HG03280 (cell line): ENCODE measurements around the gene TNFRSF13B.
"Not testable (repeated sequence)": the region's sequence is repeated elsewhere in the genome, so short reads cannot be mapped to it uniquely, and the experiment has no call there.

Experiments
- ATAC-seq: cut with Tn5 transposase; IDR thresholded peaks from one replicate; pipeline ENCODE4 v1.9.1; 2021; ENCODE audit warnings: mild to moderate bottlenecking, moderate library complexity; ENCODE audit not compliant: unreplicated experiment

Gene TNFRSF13B

DNA sequence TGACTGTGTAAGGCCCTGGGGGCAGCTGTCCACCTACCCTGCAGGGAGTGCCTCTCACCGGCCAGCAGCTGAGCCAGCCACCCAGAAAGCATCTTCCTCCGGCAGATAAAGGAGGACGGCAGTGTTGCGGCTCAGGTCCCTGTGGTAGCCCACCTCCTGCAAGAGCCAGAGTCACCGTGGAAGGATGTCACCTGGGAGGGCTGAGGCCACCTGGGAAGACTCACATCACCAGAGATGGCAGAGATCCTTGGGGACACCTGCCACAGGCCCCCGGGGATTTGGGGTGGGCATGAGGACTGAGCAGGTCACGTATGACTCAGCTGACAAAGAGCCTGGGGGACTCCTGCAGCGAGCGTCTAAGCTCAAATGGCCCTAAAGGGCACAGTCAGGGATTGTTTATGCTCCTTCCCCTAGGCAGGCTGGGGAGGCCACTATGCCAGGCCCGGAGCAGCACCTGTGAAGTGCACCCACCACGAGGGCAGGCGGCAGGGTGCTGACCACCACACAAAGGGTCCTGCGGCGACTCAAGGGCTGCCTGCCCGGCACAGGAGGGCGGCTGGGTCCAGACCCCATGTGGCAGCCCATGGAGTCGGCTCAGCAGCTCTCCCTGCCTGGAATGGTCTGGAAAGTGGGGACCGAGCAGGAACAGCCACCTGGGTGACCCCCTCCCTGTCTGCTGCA, 44.1 kb downstream of the TNFRSF13B start:
- ATAC-seq = no peak

DNA sequence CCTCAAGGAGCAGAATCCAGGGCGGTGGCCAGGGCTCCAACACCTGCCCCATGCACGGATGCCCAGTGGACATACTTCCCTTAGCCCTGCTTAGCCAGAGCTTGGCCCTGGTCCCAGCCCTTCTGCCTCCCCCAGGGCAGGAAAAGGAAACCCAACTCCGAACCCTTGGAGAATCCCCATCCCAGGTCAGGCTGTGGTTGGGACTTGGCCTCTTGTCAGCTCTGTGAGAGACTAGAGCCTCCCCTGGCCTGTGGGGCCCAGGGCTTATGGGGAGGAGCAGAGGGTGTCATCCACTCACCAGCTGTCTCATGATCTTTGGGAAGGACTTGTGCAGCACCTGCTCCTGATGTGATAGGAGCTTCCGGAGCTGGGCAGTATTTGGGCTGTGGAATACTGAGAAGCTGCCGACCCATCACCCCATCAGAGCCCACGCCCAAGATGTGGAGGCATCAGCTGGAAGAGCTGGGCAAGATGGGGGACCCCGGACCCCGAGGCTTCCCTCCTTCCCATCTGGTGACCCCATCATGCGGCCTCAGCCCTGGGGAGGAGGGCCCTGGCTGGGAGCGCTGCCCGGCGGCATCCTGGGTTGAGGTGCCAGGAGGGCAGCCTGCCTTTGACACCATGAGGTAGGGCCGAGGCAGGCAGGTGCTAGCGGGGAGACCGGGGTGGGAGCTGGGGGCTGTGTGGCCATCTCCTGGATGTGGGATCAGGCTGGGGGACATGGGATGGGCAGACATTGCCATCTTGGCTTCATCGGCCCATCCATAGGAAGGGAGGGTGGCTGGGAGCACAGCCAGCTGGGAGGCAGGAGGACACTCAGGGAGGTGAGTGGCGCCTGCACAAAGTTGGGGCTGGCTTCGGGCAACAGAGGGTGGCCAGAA, 45.1 kb downstream of the TNFRSF13B start:
- ATAC-seq = no peak

DNA sequence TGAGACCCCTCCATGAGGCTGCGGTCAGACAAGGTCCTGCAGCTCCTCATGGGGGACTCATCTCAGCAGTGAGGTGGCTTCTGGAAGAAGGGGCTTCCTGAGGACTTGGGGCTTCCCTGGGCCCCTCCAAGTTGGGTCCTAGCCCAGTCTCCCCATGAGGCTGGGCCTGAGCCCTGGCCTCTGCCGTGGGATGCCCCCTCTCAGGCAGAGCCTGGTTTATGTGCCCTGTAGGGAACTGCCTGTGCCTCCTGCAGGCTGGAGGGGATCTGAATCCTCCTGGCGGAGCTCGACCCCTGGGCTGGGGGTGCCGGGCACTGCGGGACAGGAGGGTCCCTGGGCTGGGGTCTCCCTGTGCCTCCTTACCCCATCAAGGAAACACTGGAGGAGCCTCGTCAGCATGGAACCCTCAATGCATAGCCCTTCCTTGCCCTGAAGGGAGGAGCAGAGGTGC, 45.8 kb downstream of the TNFRSF13B start:
- no peak for ATAC-seq

DNA sequence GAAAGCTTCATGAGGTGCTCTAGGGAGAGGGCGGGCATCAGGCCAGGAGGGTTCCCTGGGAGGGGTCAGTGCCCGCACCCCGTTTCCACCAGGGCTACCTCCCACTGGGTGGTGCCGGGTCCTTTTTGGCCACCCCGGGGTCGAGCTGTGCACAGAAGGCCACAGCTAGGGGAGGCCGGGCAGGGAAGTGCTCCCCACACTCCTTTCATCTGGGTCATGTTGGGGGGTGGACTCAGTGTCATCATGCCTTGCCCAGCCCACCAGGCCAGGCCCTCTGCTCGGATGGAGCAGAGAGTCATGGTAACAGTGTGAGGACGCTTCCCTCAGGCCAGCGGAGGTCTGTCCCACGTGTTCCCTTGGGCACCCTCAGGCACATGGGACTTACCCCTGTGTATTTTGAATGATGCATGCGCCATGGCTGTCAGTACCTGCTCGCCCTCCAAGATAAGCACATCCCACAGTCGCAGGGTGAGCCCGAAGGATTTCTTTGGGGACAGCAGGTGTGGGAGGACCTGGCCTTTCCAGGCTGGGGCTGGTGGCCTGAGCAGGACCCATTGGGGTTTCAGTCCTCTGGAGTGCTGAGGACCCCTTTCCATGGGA, 46.4 kb downstream of the TNFRSF13B start:
- no peak for ATAC-seq

DNA sequence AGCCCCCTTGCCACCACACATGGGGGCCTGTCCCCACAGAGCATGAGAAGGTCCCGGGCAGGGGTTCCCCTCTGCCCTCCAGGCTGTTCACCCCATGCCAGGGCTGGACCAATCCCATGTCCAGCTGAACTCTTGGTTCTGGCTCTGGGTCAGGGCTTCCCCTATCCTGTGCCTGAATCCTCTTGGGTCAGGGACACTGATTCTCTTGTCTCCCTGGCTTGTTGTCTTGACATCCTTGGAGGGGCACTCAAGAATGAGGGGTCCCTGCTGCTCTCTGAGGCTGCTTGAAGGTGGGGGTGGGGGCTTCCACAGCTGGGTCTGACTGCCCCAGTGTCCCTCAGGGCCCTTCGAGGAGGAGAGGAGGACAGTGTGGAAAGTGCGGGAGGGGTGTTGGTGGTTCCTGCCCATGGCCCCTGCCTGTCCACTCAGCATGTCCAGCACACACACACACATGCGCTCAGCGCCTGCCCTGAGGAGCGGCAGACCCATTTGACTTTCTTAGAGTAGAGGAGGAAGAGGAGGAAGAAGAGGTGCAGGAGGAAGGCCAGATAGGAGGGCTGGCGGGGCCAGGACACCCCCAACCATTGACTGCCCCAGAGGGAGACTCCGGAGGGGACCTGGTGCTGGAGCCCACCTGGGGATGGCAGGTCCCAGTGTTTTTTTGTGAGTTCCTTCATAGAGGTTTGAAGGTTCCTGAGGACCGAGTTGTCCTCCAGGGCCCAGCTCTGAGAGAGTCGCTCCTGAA, 47.0 kb downstream of the TNFRSF13B start:
- ATAC-seq = no peak

DNA sequence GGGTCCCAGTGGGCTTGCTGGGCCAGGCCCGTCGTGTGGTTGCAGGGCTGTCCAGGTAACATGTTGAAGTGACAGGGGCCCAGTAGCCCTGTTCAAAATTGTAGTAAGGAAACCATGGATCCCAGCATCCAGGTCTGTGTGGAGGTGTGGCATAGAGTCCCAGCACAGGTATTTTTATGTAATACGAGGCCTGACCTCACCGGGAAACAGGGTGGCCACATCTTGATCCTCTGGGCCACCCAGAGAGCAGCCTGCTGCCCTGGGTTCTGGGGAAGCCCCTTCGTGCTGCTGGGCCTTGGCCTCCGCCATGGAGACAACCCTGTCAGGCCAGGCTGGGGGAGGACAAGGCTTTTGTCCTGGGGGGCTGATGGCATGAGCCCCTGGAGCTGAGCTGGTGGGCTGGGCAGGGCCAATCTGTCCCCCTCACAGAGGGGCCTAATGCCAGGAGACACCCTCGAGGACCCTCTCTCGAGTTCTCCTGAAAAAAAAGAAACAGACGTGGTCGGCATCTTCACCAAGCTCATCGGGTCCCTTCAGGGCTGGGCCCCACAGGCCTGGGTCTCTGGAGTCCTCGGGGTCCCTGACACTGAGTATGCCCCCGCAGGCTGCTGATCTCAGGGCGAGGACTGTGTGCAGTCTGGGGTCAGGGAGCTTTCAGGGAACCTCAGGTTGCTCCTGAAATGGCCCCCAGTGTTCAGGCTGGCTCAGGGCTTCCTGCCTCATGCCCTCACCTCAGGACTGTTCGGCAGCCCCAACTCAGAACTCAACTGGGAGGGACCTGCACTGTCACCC, 47.8 kb downstream of the TNFRSF13B start:
- ATAC-seq = no peak

DNA sequence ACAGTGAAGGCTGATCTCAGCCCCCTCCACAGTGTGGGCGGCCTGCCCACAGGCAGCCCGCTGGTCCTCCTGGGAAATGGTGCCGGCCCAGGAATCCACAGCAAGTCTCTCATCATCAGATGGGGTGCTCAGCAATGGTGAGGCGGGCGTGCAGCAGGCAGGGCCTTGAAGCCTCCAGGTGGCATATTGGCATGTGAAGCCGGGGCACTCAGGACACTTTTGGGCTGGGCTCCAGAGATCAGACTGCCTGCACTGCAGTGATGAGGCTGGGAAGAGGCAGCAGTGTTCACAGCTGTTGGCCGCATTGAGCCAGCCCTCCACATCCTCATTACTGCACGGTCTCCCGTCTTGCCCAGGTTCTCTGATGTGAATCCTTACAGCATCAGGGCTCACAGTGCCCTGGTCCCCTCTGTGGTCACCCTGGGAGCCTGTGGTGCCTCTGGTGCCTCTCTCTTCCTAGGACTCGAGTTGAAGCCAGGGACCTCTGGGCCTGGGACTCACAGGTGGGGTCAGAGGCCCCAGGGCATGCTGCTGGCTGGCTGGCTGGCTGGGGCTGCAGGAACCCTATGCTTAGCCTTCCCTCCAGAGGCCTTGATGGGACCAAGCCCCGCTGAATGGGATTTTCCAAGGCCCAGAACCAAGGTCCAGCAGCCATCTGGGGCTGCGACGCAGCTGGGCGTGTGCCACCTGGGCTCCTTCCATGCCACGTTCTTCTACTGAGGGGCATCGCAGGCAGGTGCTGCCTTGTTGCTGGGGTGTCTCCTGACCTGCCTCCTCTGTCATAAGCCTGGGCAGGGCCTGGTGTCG, 48.6 kb downstream of the TNFRSF13B start:
- no peak for ATAC-seq

DNA sequence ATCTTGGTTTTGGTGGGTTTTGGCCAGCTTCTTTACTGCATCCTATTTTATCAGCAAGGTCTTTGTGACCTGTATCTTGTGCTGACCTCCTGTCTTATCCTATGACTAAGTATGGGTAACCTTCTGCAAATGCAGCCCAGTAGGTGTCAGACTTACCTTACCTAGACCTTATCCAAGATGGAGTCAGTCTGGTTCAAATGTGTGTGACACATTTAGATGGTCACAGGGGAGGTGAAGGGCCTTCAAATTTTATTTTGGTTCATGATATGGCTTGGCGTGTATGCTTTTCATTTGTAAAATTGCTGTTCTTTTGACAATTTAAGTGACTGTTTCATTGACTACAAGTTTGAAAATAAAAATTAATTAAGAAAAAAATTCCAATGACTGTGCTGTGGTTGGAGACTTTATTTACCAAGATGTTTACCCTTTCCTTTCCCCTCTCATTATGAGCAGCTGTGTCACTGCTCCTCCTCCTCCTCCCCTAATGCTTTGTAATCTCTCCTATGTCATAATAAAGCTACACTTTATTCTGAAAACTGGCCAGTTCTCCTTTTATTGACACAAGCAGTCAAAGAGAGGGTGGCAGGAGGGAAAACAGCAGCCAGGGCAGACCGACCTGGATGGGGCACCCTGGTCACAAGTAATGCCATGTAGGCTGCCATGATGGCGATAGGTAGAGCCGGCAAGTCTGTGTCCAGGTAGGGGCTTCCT, 49.4 kb downstream of the TNFRSF13B start:
- no peak for ATAC-seq

DNA sequence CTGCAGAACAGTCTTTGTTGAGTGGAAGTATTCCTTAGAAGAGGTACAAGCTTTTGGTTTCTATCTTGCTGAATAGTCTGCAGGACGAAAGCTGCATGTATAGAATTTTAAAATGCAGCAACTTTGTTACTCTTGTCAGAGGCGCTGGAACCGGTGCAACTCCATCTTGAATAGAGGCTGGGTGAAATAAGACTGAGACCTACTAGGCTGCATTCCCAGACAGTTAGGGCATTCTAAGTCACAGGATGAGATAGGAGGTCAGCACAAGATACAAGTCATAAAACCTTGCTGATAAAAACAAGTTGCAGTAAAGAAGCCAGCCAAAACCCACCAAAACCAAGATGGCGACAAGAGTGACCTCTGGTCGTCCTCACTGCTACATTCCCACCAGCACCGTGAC, 50.5 kb downstream of the TNFRSF13B start:
- not testable (repeated sequence) for ATAC-seq

DNA sequence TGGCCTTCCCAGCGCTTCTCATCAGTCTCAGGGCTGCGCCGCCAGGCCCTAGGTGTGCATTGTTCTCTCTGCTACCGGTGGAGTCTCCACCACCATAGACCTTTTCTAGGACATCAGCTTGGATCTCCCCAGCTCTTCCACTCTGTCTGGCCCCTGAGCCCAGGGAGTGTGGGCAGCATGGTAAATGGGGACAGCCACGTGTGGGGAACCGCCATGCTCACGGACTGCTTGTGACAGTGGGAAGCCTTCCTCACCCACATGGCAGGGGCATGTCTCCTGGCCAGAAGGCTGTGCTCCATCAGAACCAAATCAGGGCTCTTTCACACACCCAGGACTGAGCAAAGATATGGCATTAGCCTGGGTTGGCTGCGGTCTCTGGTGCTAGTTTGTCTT, 51.3 kb downstream of the TNFRSF13B start:
- no peak for ATAC-seq

DNA sequence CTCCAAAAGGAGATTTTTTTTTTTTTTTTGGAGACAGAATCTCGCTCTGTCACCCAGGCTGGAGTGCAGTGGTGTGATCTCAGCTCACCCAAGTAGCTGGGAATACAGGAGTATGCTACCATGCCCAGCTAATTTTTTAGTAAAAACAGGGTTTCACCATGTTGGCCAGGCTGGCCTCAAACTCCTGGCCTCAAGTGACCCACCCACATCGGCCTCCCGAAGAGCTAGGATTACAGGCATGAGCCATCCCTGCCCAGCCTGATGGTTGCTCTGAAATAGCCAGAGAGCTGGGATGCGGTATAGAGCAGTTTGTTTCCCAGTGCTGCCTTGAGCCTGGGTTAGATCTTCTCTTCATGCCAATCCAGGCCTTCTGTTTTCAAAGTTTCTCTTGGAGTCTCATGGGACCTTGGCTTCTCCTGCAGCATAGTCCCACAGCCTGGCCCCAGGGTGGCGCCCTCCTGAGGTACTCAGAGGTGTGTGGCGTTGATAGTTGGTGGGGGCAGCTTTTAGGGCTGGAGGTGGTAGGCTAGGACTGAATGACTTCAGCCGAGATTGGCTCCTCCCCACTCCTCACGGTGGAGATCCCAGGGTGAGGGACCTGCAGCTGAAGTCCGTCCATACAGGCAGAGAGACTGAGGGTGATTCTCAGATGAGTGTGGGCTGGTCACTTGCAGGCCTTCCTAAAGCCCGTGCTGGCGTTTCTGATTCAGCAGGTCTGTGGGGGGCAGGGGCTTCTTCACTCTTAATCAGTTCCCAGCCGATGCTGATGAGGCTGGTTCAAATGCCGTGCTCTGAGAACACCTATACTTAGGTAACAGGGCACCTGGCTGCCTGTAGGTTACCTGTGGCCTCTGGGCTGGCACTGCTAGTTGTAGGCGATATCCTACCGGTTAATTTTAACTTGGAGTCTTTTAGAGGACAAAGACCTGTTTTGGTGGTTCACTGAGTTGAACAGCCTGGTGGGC, 52.0 kb downstream of the TNFRSF13B start:
- no peak for ATAC-seq

DNA sequence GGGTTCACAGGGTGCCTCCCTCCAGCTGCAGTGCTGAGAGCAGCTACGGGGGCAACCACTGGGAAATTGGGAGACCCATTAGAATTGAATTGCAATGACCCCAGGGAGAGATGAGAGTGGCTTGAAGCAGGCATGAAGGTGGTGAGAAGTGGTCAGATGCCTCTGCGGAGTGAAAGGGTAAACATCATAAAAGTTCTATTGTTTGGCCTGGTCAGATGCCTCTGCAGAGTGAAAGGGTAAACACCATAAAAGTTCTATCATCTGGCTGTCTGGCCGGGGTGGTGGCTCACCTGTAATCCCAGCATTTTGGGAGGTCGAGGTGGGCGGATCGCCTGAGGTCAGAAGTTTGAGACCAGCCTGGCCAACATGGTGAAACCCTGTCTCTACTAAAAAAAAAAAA, 53.5 kb downstream of the TNFRSF13B start:
- no peak for ATAC-seq

DNA sequence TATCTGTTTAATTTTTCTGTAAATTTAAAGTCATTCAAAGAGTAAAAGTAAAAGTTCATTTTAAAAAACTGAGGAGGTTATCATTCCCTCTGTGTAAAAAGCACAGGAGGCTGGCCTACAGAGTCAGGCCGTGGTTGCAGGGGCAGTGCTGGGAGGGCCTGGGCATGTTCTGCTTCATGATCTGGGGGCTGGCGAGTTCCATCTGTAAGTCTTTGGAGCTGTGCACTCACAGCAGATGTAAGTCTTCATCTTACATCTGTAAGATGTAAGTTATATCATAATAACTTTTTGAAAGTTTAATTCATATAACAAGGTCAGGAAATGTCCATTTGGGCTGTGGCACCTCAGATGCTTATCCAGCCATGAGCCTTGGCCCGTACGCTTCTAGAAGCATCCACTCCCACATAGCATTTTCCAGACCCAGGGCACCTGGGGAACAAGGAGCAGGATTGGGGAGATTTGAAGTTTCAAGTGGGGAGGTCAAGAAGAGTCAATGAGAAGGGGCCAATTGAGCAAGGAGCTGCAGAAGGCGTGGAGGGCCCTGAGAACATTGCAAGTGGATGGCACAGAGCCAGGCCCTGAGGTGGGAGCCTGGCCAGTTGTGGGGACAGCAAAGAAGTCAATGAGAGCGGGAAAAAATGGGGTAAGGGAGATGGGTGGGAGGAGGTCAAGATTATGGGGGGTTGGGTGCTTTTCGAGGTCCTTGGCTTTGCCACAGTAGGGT, 54.1 kb downstream of the TNFRSF13B start:
- ATAC-seq = no peak

DNA sequence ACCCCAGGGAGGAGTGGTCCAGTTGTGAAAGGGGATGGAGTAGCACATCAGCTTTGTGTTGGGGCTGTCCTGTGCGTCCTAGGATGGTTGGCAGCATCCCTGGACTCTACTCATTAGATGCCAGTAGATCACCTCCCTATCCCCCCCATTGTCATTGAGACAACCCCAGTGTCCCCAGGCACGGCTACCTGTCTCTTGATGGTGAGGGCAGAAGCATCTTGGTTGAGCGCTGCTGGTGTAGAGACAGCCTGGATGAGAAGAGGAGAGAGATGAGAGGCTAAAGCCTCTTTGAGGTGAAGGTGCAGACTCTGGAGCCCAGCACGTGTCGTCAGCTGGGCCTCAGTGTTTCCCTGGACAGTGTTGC, 55.4 kb downstream of the TNFRSF13B start:
- no peak for ATAC-seq

DNA sequence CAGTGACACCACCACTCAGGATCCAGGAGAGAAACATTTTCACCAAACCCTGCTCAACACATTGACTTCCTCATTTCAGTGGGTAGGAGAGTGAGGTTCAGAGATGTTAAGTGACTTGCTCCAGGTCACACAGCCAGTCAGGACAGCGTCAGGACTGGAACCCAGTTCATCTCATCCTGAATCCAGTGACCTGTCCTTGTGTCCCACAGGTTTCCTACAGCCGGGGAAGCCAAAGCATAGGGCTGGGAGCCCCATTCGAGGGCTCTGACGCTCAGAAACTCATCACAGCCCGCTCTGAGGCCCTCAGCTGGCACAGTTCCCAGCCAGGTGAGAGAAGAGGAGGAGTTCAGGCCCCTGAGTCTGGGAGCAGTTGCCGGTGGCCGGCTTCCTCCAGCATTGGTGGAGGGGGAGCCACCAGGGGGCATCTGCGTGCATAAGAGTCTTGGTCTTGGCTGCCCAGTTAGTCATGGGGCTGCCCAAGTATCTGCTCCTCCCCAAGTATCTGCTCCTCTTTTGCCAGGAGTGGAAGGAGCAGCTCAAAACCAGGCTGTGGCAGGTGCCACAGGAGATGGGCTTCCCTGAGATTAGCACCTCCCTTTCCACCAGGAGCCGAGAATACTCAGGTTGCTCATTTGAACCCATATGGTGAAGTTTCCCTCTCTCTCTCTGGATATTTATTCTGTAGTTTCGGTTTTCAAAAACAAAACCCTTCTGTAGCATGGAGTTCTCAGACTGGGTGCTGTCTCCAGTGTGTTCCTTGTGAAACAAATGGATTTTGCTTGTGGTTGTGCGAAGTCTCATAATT, 56.0 kb downstream of the TNFRSF13B start:
- no peak for ATAC-seq

DNA sequence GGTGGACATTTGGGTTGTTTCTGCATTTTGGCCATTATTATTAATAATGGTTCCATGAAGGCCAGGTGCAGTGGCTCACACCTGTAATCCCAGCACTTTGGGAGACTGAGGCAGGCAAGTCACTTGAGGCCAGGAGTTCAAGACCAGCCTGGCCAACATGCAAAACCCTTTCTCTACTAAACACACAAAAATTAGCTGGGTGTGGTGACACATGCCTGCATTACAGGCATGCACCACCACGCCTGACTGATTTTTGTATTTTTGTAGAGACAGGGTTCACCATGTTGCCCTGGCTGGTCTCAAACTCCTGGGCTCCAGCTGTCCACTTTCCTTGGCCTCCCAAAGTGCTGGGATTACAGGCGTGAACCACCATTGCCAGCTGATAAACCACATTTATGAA, 58.5 kb downstream of the TNFRSF13B start:
- no peak for ATAC-seq
